ENCODE results near the gene CPNE5.

The CPNE5 gene

DNA sequence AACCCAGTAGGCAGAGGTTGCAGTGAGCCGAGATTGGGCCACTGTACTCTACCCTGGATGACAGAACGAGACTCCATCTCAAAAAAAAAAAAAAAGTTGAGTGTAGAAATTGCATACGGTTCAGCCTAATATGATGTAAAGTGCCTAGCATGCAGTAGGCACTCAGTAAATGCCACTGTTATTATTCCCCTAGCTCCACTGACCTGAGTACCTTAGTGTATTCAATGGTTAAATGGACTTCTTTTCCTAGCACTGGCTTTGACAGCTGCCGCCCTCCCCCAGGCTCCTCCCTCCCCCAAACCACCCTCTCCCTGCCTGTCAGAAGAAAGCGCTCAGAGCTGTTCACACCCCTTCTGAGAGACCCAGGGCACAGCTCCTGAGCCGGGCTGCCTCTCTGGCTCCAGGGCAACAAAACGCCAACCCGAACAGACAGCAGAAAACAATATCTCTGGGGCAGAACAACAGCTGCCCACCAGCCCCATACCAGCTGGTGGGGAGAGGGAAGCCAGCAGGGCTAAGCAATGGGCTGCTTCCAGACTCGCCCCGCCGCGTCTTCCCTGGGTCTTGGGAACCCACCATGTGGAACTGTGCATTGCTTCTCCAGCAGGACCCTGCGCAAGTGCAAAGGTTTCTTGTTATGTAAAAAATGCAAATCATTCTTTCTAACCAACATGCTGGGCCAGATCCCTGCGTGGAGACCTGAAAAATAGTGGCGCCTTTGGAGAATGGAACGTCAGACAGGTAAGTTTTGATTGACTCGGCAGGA lies 4.5 kb downstream of the CPNE5 start:
- Histone ChIP-seq H3K9me2 (replicated peaks; ENCODE audit: low read depth, low read length) (no peaks in the 10 kb centered on the region), H3K27me3 (ENCODE audit: insufficient read depth, low read length, poor library complexity, severe bottlenecking) (no peaks in the 10 kb centered on the region), H3K9me3 (ENCODE audit: insufficient read depth, low read depth, low read length) (no peaks in the 10 kb centered on the region), H3K9ac (ENCODE audit: low read depth, low read length, poor library complexity, severe bottlenecking) (no peak overlapping the region), H3F3A (ENCODE audit: low read depth) (no peaks in the 10 kb centered on the region), H3K4me3 (ENCODE audit: low read length, poor library complexity, severe bottlenecking) (no peak overlapping the region), H3K4me2 (ENCODE audit: low read depth, low read length, poor library complexity, severe bottlenecking) (no peak overlapping the region), H3K36me3 (ENCODE audit: insufficient read depth, low read length) (no peaks in the 10 kb centered on the region), H4K20me1 (ENCODE audit: insufficient read depth, low read length, poor library complexity, severe bottlenecking) (no peaks in the 10 kb centered on the region), H3K79me2 (ENCODE audit: insufficient read depth, low read length) (no peaks in the 10 kb centered on the region), H3K4me1 (ENCODE audit: insufficient read depth, low read length, poor library complexity, severe bottlenecking) (no peaks in the 10 kb centered on the region), H2AFZ (ENCODE audit: low read length) (no peak overlapping the region)
- TF ChIP-seq CTCF (conservative IDR thresholded peaks at IDR 0.05; ENCODE audit: low read length) = no peak
- no peak for TF ChIP-seq EZH2phosphoT487 (IDR thresholded peaks at IDR 0.05; ENCODE audit: borderline replicate concordance)

GRCh38 chr6:36833182-36833789 lies 6.0 kb downstream of the CPNE5 start:
- H3K9me2 ChIP-seq (replicated peaks; ENCODE audit: low read depth, low read length) = no peaks in the 10 kb centered on the region
- H3K4me3 ChIP-seq (ENCODE audit: low read length, poor library complexity, severe bottlenecking) = no peak overlapping the region
- TF ChIP-seq EZH2phosphoT487 (IDR thresholded peaks at IDR 0.05; ENCODE audit: borderline replicate concordance) (no peak), CTCF (conservative IDR thresholded peaks at IDR 0.05; ENCODE audit: low read length) (no peak)
- H3K9ac ChIP-seq (ENCODE audit: low read depth, low read length, poor library complexity, severe bottlenecking) = no peak overlapping the region
- no peaks in the 10 kb centered on the region for H3K79me2 ChIP-seq (ENCODE audit: insufficient read depth, low read length)
- H3F3A ChIP-seq (ENCODE audit: low read depth) = no peaks in the 10 kb centered on the region
- no peaks in the 10 kb centered on the region for H3K27me3 ChIP-seq (ENCODE audit: insufficient read depth, low read length, poor library complexity, severe bottlenecking)
- H3K4me2 ChIP-seq (ENCODE audit: low read depth, low read length, poor library complexity, severe bottlenecking) = no peak overlapping the region
- no peak overlapping the region for H2AFZ ChIP-seq (ENCODE audit: low read length)
- H3K9me3 ChIP-seq (ENCODE audit: insufficient read depth, low read depth, low read length) = no peaks in the 10 kb centered on the region
- H3K36me3 ChIP-seq (ENCODE audit: insufficient read depth, low read length) = no peaks in the 10 kb centered on the region
- H4K20me1 ChIP-seq (ENCODE audit: insufficient read depth, low read length, poor library complexity, severe bottlenecking) = no peaks in the 10 kb centered on the region
- H3K4me1 ChIP-seq (ENCODE audit: insufficient read depth, low read length, poor library complexity, severe bottlenecking) = no peaks in the 10 kb centered on the region

- Histone ChIP-seq H3F3A (ENCODE audit: low read depth) (no peaks in the 10 kb centered on the region), H3K4me3 (ENCODE audit: low read length, poor library complexity, severe bottlenecking) (no peak overlapping the region), H3K9ac (ENCODE audit: low read depth, low read length, poor library complexity, severe bottlenecking) (no peak overlapping the region), H3K9me2 (replicated peaks; ENCODE audit: low read depth, low read length) (no peaks in the 10 kb centered on the region), H3K4me2 (ENCODE audit: low read depth, low read length, poor library complexity, severe bottlenecking) (no peak overlapping the region), H4K20me1 (ENCODE audit: insufficient read depth, low read length, poor library complexity, severe bottlenecking) (no peaks in the 10 kb centered on the region), H3K79me2 (ENCODE audit: insufficient read depth, low read length) (no peaks in the 10 kb centered on the region), H3K9me3 (ENCODE audit: insufficient read depth, low read depth, low read length) (no peaks in the 10 kb centered on the region), H3K36me3 (ENCODE audit: insufficient read depth, low read length) (no peaks in the 10 kb centered on the region), H3K27me3 (ENCODE audit: insufficient read depth, low read length, poor library complexity, severe bottlenecking) (no peaks in the 10 kb centered on the region), H3K4me1 (ENCODE audit: insufficient read depth, low read length, poor library complexity, severe bottlenecking) (no peaks in the 10 kb centered on the region), H2AFZ (ENCODE audit: low read length) (no peak overlapping the region)
- TF ChIP-seq CTCF (conservative IDR thresholded peaks at IDR 0.05; ENCODE audit: low read length) (no peak), EZH2phosphoT487 (IDR thresholded peaks at IDR 0.05; ENCODE audit: borderline replicate concordance) (no peak)
These were observed 6.9 kb downstream of the CPNE5 start for GRCh38 chr6:36832313-36832712.

Measured in Loucy (cell line).